GM10847 (cell line): Measurements from ENCODE around the gene DNAAF5.

Experiments used
- POLR2A ChIP-seq: IDR thresholded peaks from 2 replicates; pipeline ENCODE4 v1.6.1; 2011; ENCODE audit not compliant: insufficient read length; ENCODE audit errors: extremely low read depth

Gene DNAAF5

DNA sequence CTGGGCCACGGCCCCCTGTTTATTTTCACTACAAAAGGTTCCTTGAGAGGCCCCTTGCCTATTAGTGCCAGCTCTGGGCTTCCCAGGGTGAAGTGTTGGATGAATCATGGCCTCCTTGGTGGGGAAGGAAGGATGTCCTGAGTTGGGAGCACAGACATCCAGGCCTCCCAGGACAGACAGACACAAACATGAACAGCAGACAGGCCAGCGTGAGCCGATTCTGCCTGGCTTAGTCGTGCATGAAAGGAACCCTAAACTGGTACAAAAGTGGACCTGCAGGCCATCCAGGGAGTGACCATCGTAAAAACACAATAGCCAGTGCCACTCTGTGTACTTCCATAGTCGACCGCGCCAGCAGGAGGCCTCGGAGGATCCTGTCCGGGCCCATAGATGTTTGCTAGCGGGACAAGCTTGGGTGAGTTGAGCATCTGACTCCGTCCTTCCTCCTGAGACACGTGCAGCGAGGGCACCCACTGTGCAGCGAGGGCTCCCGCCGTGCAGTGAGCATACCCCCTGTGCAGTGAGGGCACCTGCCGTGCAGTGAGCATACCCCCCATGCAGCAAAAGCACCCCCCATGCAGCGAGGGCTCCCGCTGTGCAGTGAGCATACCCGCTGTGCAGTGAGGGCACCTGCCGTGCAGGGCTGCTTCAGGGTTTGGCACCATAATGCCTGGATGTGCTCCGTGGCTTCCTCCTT, 51.9 kb downstream of the DNAAF5 start:
- no peak for TF ChIP-seq POLR2A

DNA sequence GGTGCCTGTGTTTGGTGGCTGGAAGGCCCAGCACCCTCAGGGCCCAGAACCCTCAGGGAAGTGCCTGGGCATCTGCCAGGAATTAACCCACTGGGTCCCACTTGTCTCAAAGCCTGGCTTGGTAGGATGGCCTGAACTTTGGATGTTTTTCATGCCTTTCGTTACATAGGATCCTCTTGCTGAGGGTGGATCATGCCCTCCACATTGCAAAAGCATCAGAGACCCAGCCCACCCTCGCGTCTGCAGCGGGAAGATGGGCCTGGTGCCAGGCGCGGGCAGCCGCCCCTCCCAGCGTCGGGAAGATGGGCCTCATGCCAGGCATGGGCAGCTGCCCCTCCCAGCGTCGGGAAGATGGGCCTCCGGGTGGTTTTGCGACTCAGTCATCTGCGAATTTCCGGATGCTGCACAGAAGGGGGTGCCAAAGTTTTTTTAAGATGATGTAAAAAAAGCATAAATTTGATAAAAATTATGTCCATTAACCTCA, 52.5 kb downstream of the DNAAF5 start:
- no peak for TF ChIP-seq POLR2A

DNA sequence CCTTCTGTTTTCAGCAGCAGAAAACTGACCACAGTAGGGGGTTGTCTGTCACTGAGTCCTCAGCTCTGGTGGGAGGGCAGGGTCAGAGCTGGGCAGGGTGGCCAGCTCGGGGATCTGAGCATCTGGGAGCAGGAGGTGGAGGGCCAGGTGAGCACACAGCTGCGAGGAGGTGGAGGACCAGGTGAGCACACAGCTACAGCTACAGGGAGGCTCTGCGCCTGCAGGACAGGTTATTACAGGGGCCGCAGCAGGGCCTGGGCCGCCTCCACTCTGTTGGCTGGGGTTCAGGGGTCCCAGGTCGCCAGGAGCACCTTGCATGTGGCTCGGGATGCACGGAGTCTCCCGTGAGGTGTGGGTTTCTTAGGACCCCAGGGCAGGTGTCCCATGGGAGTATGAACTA, 53.0 kb downstream of the DNAAF5 start:
- TF ChIP-seq POLR2A: no peak

DNA sequence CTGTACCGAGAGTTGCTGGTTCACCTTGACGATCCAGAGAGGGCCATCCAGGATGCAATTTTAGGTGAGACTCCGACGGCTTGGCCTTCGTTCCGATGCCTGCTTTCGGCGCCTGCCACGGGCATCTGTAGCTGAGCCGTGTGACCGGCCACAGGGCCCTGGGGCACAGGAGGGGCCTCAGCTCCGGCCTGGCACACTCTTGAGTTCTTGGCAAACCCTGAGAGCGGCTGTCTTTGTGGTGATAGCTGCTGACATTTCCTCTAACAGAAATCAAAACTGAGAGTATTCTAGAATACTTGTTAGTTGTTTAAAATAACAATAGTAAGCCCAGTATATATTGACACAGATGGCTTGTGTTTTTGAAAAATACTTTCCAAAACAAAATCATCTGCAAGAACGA, 53.6 kb downstream of the DNAAF5 start:
- no peak for TF ChIP-seq POLR2A

DNA sequence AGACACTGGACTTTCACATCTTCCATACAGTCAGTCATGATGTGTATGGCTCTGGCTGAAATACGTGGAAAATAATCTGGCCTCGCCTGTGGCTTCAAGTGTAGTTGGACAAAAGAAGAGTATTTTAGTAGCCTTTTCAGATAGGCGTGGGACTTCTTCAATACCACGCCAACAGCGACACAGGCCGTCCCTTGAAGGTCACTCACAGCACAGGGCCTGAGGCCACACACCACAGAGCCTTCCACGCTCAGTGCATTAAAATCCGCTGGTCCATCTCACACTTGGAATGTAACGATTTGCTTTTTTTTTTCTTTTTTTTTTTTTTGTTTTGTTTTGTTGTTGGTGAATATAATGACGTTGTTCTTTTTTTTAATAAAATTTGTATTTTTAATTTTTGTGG, 54.0 kb downstream of the DNAAF5 start:
- TF ChIP-seq POLR2A: no peak

DNA sequence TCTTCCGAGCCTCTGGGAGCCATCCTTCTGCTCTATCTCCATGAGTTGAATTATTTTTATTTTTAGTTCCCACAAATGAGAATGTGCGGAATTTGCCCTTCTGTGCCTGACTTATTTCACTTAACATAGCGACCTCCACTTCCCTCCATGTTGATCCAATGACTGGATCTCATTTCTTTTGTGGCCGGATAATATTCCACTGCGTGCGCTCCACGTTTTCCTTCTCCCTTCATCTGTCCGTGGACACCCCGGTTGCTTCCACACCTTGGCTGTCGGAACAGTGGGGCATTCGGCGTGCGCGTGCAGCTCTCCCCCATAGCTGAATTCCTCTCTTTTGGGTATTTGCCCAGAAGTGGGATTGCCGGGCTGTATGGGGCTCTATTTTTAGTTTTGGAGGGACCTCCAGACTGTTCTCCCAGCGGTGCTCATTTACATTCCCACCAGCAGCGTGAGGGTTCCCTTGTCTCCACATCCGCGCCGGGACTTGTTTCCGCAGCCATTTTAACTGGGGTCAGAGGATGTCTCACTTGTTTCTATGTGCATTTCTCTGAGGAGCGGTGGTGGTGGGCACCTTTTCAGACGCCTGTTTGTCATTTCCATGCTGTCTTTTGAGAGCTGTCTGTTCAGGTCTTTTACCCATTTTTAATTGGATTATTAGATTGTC, 54.8 kb downstream of the DNAAF5 start:
- TF ChIP-seq POLR2A: no peak

DNA sequence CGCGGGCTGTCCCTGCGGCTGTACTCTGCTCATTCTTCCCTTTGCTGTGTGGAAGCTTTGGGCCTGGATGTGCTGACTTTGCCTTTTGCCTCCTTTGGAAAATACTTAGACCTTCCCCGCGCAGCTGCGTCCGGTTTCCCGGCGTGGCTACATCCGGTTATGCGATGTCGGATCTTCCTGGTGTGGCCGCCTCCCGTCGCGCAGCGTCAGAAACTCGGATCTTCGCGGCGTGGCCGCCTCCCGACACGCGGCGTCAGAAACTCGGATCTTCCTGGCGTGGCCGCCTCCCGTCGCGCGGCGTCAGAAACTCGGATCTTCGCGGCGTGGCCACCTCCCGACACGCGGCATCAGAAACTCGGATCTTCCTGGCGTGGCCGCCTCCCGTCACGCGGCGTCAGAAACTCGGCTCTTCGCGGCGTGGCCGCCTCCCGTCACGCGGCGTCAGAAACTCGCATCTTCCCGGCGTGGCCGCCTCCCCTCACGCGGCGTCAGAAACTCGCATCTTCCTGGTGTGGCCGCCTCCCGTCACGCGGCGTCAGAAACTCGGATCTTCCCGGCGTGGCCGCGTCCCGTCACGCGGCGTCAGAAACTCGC, 55.5 kb downstream of the DNAAF5 start:
- TF ChIP-seq POLR2A: no peak

DNA sequence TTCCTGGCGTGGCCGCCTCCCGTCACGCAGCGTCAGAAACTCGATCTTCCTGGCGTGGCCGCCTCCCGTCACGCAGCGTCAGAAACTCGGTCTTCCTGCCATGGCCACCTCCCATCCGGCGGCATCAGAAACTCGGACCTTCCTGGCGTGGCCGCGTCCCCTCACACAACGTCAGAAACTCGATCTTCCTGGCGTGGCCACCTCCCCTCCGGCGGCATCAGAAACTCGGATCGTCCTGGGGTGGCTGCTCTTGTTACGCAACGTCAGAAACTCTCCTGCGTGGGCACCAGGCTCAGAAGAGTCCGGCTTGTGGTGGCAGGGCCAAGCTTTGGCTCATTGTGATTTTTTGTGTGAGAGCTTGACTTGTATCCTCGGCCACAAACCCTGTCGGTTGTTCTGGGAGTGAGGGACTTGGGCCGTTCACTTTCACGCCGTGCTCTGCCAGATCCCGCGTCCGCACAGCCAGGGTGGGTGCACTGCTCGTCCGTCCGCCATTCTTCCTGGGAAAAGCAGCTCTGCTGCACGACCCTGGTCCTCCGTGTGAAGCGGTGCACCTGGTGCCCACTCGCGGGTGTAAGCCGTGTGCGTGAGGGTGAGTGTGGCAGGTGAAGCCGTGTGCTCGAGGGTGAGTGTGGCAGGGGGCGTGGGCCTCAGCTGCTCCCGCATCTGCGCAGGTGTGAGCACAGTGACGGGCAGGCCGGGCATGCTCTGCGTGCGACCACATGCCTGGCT, 56.4 kb downstream of the DNAAF5 start:
- TF ChIP-seq POLR2A: no peak

DNA sequence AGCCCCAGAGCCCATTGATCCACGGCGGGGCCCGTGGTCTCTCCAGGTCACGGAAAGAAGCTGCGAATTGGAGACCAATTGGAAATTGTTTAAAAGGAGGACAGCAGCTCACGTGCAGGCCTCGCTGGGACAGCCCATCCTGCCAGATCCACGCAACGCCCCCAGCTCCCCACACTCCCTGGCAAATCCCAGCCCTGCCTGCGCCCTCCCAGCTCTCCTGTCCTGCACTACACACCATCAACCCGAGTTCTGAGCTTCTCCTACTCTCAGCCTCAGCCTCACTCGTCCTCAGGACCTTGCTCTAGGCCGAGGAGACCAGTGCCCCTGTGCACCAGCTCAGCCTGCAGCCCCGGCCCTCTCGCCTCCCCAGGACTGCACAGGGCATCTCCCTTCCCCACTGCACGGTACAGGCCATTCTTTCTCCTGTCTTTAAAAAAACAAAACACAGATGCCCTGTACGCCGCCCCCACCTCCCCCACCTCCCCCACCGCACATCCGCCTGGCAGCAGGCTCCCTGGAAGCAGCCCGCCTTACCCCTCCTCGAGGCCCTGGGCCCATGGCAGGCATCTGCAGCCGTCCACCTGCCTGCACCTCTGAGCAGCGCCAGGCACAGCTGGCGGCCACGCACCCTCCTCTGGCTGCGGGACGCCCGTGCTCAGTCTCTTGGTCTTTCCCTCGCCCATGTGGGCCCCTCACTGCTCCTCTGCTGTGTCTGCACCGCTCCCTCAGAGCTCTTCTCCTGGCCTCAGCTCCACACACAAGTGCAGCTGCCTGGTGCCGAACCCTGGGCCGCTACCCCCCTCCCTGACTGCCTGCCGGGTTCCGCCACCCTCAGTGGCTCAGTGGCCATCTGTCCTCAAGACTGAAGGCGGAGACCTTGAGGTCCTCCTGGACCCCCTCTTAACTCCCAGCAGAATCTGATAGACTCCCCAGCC, 57.3 kb downstream of the DNAAF5 start:
- no peak for TF ChIP-seq POLR2A

DNA sequence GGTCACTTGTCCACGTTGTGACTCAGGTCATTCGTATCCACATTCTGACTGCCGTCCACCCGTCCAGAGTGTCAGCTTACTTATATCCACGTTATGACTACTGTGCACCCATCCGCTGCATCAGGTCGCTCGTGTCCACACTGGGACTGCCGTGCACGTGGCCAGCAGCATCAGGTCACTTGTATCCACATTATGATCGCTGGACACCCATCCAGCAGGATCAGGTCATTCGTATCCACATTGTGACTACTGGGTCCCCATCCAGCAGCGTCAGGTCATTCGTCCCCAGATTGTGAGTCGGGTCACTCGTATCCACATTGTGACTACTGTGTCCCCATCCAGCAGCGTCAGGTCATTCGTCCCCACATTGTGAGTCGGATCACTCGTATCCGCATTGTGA, 58.5 kb downstream of the DNAAF5 start:
- no peak for TF ChIP-seq POLR2A

DNA sequence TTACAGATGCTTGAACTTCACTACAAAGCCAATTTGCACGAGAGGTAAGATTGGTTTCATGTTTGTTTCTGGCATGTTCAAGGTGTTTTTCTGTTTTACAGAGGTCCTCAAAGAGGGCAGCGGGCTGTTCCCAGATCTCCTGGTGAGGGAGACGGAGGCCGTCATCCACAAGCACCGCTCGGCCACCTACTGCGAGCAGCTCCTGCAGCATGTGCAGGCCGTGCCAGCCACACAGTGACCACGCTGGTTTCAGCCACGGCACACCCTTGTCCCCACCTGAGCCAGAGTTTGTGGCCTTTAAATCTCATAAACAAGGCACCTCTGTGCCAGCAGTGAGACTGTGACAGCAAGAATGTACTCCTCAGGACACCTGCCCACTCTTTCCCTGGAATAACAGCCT, 58.9 kb downstream of the DNAAF5 start:
- TF ChIP-seq POLR2A: no peak

DNA sequence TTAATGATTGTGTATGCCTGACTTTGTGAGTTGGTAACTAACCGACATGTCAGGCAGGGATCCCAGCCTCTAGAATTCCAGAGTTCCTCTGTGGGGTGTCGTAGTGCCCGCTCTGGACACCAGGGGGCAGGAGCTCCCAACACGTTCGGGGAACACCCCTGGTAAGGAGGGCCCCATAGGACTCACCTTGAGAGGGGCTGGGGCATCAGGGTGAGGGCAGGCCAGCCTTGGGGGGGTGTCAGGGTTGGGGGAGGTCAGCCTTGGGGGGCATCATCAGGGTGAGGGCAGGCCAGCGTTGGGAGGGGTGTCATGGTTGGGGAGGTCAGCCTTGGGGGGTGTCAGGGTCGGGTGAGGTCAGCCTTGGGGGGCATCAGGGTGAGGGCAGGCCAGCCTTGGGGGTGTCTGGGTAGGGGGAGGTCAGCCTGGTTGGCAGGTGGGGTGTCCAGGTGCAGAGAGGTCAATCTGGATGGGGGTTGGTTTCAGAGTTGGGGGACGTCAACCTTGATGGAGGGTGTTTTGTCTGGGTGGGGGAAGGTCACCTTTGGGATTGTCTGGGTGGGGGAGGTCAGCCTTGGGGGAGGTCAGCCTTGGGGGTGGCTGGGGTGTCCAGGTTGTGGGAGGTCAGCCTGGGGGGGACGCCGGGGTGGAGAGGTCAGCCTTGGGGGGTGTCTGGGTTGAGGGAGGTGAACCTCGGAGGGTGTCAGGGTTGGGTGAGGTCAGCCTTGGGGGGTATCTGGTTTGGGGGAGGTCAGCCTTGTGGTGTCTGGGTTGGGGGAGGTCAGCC, 60.2 kb downstream of the DNAAF5 start:
- TF ChIP-seq POLR2A: no peak

DNA sequence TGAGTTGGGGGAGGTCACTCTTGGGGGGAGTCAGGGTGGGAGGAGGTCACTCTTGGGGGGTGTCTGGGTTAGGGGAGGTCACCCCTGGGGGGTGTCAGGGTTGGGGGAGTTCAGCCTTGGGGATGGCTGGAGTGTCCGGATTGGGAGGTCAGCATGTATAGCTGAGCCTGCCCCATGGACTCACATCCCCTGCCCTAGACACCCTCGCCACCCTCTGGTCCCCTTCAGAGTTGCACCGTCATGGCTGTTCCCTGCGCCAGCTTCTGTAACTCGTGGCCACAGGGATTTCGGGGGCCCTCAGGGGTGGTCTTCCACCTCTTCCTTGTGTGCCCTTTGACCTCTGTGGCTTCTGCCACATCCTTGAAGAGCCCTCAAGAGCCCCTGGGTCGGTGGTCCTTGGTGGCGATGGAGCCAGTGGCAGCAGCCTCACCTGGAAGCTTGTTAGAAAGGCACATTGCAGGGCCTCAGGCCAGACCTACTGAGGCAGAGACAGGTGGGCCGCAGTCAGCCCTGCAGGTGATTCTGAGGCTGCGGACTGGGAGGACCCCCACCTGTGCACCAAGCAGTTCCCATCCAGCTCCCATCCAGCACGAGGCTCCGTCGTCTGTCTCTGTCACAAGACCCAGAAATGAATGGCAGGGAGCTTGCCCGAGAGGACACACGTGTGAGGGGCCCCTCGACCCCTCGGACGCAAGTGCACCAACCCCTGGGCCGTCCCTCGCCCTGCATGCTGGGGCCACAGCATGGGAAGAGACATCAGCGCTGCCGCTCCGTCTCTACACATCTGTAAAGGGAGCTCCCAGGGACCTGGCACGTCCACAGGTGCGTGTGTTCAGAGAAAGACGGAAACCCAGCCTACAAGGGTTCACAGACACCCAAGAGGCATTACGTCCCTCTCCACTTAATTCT, 61.1 kb downstream of the DNAAF5 start:
- TF ChIP-seq POLR2A: no peak

DNA sequence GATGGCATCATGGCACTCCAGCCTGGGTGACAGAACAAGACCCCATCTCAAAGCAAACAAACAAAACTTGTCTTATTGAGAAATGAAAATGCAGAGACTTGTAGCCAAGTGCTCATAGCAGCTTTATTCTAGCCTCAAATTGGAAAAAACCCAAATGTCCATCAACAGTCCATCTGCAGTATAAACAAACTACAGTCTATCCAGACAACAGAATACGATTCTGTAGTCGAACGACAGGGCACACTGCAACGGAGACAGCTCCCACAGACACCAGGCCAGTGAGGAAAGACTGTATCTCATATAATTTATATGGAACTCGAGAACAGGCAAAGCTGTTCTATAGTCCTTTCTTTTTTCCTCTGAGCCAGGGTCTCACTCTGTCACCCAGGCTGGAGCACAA, 65.0 kb downstream of the DNAAF5 start:
- TF ChIP-seq POLR2A: no peak
